HG03439 (cell line): ENCODE measurements around the gene SRP19.
"Not testable (repeated sequence)": the region's sequence is repeated elsewhere in the genome, so short reads cannot be mapped to it uniquely, and the experiment has no call there.

Experiments
- ATAC-seq: cut with Tn5 transposase; IDR thresholded peaks from one replicate; pipeline ENCODE4 v1.9.1; 2021; ENCODE audit warnings: mild to moderate bottlenecking, moderate library complexity; ENCODE audit not compliant: unreplicated experiment

The SRP19 gene

DNA sequence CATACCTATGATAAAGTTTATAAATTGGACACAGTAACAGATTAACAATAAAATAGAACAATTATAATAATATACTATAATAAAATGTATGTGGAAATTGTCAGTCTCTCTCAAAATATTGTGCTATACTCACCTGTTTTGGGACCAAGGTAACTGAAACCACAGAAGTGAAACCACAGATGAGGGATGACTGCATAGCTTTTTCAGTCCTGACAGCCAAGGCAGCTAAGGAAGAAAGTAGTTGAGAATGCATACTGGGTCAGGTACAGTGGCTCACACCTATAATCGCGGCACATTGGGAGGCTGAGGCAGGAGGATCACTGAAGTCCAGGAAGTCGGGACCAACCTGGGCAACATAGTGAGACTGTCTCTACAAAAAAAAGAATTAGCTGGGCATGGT is 8.9 kb downstream of the SRP19 start:
- peak; percentile 65 for ATAC-seq

DNA sequence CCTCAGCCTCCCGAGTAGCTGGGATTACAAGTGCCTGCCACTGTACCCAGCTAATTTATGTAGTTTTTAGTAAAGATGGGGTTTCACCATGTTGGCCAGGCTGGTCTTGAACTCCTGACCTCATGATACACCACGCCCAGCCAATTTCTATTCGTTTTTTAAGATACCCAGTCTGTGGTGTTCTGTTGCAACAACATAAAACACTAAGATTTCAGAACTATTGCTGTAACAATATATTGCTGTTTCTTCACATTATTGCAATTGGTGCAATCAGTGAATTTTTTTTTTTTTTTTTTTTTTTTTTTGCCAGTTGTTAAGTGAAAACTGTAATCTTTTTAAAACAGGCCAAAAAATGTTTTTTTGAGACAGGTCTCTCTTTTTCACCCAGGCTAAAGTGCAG is 9.9 kb downstream of the SRP19 start:
- ATAC-seq, result no peak

DNA sequence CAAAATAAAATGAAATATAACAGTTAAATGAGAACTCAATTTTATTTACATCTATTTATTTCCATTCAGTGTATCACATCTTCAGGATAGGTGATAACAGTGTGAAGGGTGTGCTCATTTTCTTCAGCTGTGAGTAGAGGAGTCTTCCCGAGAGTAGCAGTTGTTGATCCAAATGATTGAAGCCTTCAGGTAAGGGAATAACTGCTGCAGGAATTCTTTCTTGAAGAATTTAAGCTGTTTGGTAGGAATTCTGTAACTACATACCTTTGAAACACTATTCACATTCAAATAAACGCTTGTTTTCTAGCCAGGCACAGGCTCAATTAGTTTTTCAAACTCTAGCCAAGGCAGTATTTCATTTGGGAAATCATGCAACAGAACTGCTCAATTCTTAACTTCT is 15.3 kb downstream of the SRP19 start:
- no peak for ATAC-seq

DNA sequence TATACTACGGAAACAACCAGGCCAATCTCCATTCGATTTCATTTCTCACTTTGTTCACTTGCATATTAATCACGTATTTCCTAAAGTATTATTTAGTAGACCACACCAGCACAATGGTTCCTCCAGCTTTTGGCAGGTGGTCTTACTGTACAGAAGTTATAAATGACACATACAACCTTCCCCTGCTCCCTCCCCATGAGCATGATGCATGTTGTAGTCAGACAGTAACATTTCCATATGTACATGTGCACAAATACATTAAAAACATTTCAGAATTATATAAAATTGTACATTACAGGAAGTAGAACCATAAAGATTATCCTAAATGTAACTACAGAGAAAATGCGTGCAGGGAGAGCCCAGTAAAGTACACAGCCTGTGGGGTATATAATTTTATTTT is 17.0 kb downstream of the SRP19 start:
- ATAC-seq, result no peak

DNA sequence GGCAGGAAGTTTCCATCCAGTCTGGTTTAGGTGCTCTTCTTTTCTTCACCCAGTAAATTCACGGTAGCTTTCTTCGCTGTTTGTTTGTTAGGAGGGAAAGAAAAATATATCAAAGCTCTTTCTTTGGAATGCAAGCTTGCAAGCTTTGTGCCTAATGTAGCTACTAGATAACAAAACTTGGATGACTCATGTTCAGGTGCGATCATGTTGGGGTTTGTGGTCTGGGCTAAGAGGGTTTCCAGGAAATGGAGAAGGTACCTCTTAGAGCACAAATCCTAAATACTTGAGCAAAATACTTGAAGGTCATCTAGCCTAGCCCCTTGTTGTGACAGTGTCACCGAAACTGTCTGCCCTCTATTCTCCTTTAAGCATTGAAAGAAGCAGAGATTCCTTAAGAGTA is 17.7 kb downstream of the SRP19 start:
- no peak for ATAC-seq

DNA sequence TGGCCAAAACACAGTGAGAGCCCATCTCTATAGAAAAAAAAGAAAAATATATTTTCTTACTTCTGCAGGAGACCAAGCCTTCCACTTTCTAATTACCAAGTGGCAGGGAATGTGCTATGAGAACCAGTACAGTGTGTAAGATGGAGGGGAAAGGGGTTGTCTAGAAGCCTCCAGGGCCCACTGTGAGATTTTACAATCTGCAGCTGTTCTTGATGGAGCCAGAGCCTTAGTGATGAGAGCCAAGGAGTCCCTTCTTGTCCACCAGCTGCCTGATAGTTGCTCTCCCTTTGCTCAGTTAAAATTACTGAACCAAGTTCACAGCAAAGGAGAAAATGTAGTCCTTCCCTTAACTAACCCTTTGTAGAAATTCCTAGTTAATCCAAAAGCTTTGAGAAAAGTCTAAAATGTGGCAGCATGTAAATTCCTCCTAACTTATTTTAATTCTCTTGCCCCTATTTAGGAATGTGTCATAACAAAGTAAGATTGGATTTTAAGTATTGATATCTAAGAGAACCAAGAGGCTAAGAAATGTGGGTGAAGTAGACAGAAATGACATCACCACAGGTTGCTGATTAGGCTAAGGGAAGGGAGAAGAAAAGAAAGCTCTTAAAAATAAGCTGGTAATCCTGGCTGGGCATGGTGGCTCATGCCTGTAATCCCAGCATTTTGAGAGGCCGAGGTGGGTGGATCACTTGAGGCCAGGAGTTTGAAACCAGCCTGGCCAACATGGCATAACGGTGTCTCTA is 19.3 kb downstream of the SRP19 start:
- ATAC-seq, result no peak

- no peak for ATAC-seq
These were observed 22.1 kb downstream of the SRP19 start for GRCh38 chr5:112883192-112883591.

DNA sequence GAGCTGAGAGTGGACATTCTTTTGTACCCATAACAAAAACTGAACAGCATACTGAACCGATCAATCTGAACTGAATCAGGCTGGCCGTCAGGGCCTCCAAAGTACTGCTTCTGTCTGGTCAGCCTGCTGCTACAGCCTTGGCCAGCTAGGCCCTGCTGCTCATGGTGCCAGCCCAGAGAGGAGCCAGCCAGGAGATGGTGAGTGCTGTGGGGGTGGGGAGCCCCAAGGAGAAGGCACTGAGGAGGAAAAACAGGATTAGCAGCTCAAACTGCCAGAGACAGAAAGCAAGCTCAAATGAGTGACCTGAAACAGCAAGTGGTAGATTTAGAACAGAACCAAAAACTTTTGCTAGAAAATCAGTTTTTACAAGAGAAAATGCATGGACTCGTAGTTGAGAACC is 23.9 kb downstream of the SRP19 start:
- no peak for ATAC-seq

DNA sequence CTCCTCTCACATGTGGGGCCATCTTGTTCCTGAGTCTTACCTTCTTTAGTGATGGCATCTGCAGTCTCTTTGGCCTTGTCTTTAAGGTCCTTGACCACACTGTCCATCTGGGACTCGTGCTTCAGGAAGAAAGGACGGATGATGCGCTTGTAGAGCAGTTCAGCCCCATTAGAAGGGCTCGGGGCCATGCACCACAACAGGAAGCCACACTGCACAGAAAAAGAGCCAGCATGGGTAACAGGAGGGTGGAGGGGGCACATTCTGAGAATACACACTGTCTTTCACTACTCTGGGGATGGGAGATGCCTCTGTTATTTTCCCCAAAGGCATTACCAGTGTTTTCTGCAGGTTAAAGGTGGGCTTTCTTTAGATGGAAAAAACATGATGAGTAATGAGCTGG is 25.9 kb downstream of the SRP19 start:
- ATAC-seq, result no peak

GRCh38 chr5:112892066-112892465 is 31.0 kb downstream of the SRP19 start:
- ATAC-seq, result not testable (repeated sequence)

DNA sequence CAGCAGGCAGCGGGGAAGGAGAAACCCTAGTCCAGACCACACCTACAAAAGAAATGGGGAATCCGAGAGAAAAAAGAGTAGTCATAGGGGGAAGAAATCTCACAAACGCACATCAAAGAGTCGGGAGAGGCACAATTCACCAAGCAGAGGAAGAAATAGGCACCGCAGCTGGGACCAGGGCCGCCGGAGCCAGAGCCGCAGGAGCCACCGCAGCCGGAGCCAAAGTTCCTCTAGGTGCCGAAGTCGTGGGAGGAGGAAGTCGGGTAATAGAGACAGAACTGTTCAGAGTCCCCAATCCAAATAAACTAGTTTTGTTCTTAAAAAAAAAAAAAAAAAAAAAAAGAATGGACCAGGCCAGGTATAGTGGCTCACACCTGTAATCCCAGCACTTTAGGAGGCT is 31.7 kb downstream of the SRP19 start:
- ATAC-seq, result no peak

- no peak for ATAC-seq
These were observed 34.6 kb downstream of the SRP19 start for GRCh38 chr5:112895682-112896081.

DNA sequence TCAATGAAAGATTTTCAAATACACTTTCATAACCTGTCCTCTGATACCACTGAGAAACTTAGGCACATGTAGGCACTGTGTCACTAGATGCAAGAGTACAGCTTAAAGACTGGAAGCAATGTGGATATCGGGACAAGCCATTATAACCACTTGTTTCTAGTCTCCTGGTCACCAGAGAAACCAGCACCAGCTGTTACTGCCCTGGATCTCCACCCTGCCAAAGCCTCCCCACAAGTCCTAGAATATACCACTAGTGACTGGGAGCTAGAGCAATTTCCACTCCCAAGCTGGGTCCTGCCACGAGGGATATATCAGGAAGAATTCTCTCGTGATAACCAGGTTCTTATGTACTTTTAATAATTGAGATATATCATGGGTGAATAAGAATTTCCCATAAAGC is 41.5 kb downstream of the SRP19 start:
- ATAC-seq, result no peak

- not testable (repeated sequence) for ATAC-seq
These were observed 43.9 kb downstream of the SRP19 start for GRCh38 chr5:112904996-112905395.

- no peak for ATAC-seq
These were observed 45.5 kb downstream of the SRP19 start for GRCh38 chr5:112906637-112907036.

DNA sequence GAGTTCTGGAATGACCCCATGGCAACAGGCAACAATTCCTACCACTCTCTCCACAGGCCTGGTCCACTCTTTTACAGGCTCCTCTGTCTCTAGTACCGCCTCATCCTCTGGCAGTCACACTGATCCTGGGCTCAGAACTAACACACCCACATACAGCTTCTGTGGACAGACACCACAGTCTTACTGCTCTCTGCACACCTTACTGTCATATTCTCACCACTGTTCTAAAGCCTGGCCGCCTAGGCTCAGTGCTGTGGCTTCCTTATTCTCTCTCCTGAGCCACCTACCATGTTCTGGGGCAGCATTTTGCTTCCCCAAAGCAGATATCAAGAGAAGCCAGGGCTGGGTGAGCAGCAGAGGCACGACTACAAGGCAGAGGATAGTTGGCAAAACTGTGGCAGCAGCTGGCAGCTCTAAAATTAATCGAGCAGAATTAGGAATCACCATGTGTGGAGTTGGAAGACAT is 46.1 kb downstream of the SRP19 start:
- ATAC-seq, result no peak

DNA sequence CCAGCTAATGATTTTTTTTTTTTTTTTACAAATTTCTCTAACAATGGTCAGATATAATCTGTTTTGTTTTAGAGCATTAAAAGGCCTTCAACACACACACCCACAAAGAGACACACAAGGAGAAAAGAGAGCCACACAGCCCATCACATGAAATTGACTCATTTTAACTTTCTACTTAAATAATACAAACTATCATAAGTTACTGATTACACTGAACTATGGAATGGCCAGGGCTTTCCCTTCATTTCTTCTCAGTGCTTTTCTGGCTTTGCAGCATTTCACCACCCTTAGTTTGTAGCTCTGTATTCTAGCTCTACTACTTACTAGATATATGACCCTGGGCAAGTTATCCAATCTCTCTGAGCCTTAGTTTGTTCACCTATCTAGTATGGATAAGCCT is 47.8 kb downstream of the SRP19 start:
- no peak for ATAC-seq

DNA sequence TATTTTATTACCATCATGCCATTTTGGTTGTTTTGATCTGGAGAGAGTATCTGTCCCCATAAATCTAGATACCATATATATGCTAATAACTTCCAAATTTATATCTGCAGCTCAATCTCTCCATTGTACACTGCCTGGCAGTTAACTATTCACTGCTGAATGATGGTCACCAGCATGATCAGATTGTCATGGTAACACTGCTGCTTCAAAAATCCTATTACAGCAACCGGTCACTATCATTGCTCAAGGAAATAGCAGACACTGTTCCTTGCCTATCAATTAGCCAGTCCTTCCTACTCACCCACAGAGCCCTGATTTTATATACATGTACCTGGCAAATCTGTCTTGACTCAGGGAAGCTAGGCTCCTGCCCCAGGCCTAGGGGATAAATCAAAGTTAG is 49.4 kb downstream of the SRP19 start:
- ATAC-seq, result no peak

- ATAC-seq, result no peak
These were observed 53.5 kb downstream of the SRP19 start for GRCh38 chr5:112914584-112914983.

GRCh38 chr5:112915831-112916230 is 54.7 kb downstream of the SRP19 start:
- ATAC-seq, result no peak

GRCh38 chr5:112917453-112917995 is 56.4 kb downstream of the SRP19 start:
- ATAC-seq, result no peak

- ATAC-seq, result no peak
These were observed 57.0 kb downstream of the SRP19 start for GRCh38 chr5:112918136-112918535.

DNA sequence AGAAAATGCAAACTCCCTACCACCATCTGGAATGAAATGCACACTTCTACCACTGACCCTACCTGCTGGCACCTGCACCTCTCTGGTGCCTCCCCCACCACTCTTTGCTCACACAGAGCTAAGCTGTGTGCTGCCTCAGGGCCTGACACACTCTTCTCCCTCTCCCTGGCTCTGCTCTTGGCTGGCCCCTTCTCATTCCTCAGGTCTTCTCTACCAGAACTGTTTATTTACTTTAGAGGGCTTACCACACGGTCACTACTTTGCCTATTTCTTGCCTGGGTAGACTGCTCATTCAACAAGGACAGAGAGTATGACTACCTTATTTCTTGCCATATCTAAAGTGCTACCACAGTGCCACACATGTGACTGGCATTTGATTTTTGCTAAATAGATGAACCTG is 57.6 kb downstream of the SRP19 start:
- no peak for ATAC-seq
